Measurements from ENCODE around the gene BOLL.

DNA sequence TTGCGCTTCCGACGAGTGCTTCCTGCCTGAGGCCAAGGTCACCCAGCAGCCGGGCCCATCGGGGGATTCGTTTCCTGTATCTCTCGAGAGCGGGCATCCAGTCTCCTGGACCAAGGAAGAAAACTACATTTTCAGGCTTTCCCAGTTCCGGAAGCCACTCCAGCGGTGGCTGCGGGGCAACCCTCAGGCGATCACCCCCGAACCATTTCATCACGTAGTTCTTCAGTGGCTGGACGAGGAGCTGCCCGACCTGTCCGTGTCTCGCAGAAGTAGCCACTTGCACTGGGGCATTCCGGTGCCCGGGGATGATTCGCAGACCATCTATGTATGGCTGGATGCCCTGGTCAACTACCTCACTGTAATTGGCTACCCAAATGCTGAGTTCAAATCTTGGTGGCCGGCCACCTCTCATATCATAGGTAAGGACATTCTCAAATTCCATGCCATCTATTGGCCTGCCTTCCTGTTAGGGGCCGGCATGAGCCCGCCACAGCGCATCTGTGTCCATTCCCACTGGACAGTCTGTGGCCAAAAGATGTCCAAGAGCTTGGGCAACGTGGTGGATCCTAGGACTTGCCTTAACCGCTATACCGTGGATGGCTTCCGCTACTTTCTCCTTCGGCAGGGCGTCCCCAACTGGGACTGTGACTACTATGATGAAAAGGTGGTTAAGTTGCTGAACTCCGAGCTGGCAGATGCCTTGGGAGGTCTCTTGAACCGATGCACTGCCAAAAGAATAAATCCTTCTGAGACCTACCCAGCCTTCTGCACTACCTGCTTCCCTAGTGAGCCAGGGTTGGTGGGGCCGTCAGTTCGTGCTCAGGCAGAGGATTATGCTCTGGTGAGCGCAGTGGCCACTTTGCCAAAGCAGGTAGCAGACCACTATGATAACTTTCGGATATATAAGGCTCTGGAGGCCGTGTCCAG is 78.9 kb downstream of the BOLL start:
- TF ChIP-seq, protein P1, sequence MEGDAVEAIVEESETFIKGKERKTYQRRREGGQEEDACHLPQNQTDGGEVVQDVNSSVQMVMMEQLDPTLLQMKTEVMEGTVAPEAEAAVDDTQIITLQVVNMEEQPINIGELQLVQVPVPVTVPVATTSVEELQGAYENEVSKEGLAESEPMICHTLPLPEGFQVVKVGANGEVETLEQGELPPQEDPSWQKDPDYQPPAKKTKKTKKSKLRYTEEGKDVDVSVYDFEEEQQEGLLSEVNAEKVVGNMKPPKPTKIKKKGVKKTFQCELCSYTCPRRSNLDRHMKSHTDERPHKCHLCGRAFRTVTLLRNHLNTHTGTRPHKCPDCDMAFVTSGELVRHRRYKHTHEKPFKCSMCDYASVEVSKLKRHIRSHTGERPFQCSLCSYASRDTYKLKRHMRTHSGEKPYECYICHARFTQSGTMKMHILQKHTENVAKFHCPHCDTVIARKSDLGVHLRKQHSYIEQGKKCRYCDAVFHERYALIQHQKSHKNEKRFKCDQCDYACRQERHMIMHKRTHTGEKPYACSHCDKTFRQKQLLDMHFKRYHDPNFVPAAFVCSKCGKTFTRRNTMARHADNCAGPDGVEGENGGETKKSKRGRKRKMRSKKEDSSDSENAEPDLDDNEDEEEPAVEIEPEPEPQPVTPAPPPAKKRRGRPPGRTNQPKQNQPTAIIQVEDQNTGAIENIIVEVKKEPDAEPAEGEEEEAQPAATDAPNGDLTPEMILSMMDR (IDR thresholded peaks at IDR 0.05): no peak
- no peak for TF ChIP-seq POLR2AphosphoS5 (IDR thresholded peaks at IDR 0.05; ENCODE audit: insufficient read depth in 1 of 2, low read depth in 1 of 2)

Data from vagina (tissue), 2 donors.